T-helper 2 cell treated with Interferon-gamma antibody and Interleukin-4, amounts not matched to agents 5 μg/mL and 100 μg/mL, for 36 hours (primary cell): ENCODE results near the gene ZBTB47.

ENCODE experiments used
- DNase-seq: peaks from one replicate; pipeline ENCODE4 v3.0.0; 2021; ENCODE audit warnings: low spot score
- H3K27ac Mint-ChIP-seq: one replicate; pipeline ENCODE4 v1.8.0; 2021; ENCODE audit warnings: mild to moderate bottlenecking, mixed read lengths
- H3K27me3 Mint-ChIP-seq: one replicate; pipeline ENCODE4 v1.8.0; 2021; ENCODE audit warnings: low read depth, mixed read lengths
- H3K36me3 Mint-ChIP-seq: one replicate; pipeline ENCODE4 v1.8.0; 2021; ENCODE audit warnings: low read depth, mixed read lengths
- H3K4me1 Mint-ChIP-seq: one replicate; pipeline ENCODE4 v1.8.0; 2021; ENCODE audit warnings: low read depth, mixed read lengths
- H3K4me3 Mint-ChIP-seq: one replicate; pipeline ENCODE4 v1.8.0; 2022; ENCODE audit warnings: mild to moderate bottlenecking, moderate library complexity, mixed read lengths
- H3K9me3 Mint-ChIP-seq: one replicate; pipeline ENCODE4 v1.8.0; 2021; ENCODE audit warnings: mixed read lengths

The ZBTB47 gene

GRCh38 chr3:42689421-42690014 lies 36.0 kb downstream of the ZBTB47 start:
- Mint-ChIP-seq H3K27ac (no peak overlapping the region), H3K27me3 (peaks cover 7% of the 10 kb centered on the region), H3K4me1 (peaks cover 2% of the 10 kb centered on the region), H3K9me3 (no peaks in the 10 kb centered on the region), H3K36me3 (no peaks in the 10 kb centered on the region), H3K4me3 (no peak overlapping the region)
- no peak for DNase-seq

GRCh38 chr3:42690191-42690590 lies 36.7 kb downstream of the ZBTB47 start:
- Mint-ChIP-seq H3K36me3 (no peaks in the 10 kb centered on the region), H3K27me3 (peaks cover 7% of the 10 kb centered on the region), H3K9me3 (no peaks in the 10 kb centered on the region), H3K4me1 (peaks cover 2% of the 10 kb centered on the region), H3K27ac (no peak overlapping the region), H3K4me3 (no peak overlapping the region)
- no peak for DNase-seq

GRCh38 chr3:42690766-42691680 lies 37.5 kb downstream of the ZBTB47 start:
- no peak overlapping the region for H3K4me3 Mint-ChIP-seq
- H3K9me3 Mint-ChIP-seq, result no peaks in the 10 kb centered on the region
- no peak overlapping the region for H3K27ac Mint-ChIP-seq
- peaks cover 5% of the 10 kb centered on the region for H3K27me3 Mint-ChIP-seq
- DNase-seq, result no peak
- no peaks in the 10 kb centered on the region for H3K4me1 Mint-ChIP-seq
- no peaks in the 10 kb centered on the region for H3K36me3 Mint-ChIP-seq

GRCh38 chr3:42691816-42692666 lies 38.5 kb downstream of the ZBTB47 start:
- no peak overlapping the region for H3K27ac Mint-ChIP-seq
- no peaks in the 10 kb centered on the region for H3K27me3 Mint-ChIP-seq
- no peaks in the 10 kb centered on the region for H3K4me1 Mint-ChIP-seq
- no peak for DNase-seq
- H3K36me3 Mint-ChIP-seq, result no peaks in the 10 kb centered on the region
- no peaks in the 10 kb centered on the region for H3K9me3 Mint-ChIP-seq
- H3K4me3 Mint-ChIP-seq, result no peak overlapping the region

- Mint-ChIP-seq H3K27ac (no peak overlapping the region), H3K9me3 (no peaks in the 10 kb centered on the region), H3K27me3 (no peaks in the 10 kb centered on the region), H3K36me3 (no peaks in the 10 kb centered on the region), H3K4me1 (no peaks in the 10 kb centered on the region), H3K4me3 (no peak overlapping the region)
- DNase-seq, result no peak
Measured at GRCh38 chr3:42692667-42693529, 39.4 kb downstream of the ZBTB47 start.

- Mint-ChIP-seq H3K4me3 (no peak overlapping the region), H3K9me3 (no peaks in the 10 kb centered on the region), H3K27ac (no peak overlapping the region), H3K4me1 (no peaks in the 10 kb centered on the region), H3K27me3 (no peaks in the 10 kb centered on the region), H3K36me3 (no peaks in the 10 kb centered on the region)
- DNase-seq, result no peak
Measured at GRCh38 chr3:42693530-42693930, 40.0 kb downstream of the ZBTB47 start.

- H3K9me3 Mint-ChIP-seq, result no peaks in the 10 kb centered on the region
- peaks cover 2% of the 10 kb centered on the region for H3K4me1 Mint-ChIP-seq
- no peak for DNase-seq
- no peaks in the 10 kb centered on the region for H3K36me3 Mint-ChIP-seq
- H3K27ac Mint-ChIP-seq, result no peak overlapping the region
- no peaks in the 10 kb centered on the region for H3K27me3 Mint-ChIP-seq
- H3K4me3 Mint-ChIP-seq, result no peak overlapping the region
Measured at GRCh38 chr3:42694366-42694765, 40.9 kb downstream of the ZBTB47 start.

GRCh38 chr3:42696356-42697288 lies 43.1 kb downstream of the ZBTB47 start:
- no peak overlapping the region for H3K4me3 Mint-ChIP-seq
- H3K4me1 Mint-ChIP-seq, result peaks cover 2% of the 10 kb centered on the region
- H3K36me3 Mint-ChIP-seq, result no peaks in the 10 kb centered on the region
- DNase-seq, result no peak
- no peaks in the 10 kb centered on the region for H3K9me3 Mint-ChIP-seq
- H3K27me3 Mint-ChIP-seq, result no peaks in the 10 kb centered on the region
- H3K27ac Mint-ChIP-seq, result no peak overlapping the region

GRCh38 chr3:42697289-42698051 lies 44.0 kb downstream of the ZBTB47 start:
- H3K4me3 Mint-ChIP-seq, result no peak overlapping the region
- peaks cover 2% of the 10 kb centered on the region for H3K4me1 Mint-ChIP-seq
- no peaks in the 10 kb centered on the region for H3K27me3 Mint-ChIP-seq
- H3K9me3 Mint-ChIP-seq, result no peaks in the 10 kb centered on the region
- H3K36me3 Mint-ChIP-seq, result no peaks in the 10 kb centered on the region
- DNase-seq, result no peak
- H3K27ac Mint-ChIP-seq, result no peak overlapping the region

GRCh38 chr3:42698216-42698910 lies 44.9 kb downstream of the ZBTB47 start:
- H3K4me3 Mint-ChIP-seq, result no peak overlapping the region
- H3K27ac Mint-ChIP-seq, result no peak overlapping the region
- H3K4me1 Mint-ChIP-seq, result peaks cover 2% of the 10 kb centered on the region
- no peaks in the 10 kb centered on the region for H3K27me3 Mint-ChIP-seq
- no peaks in the 10 kb centered on the region for H3K9me3 Mint-ChIP-seq
- DNase-seq, result no peak
- no peaks in the 10 kb centered on the region for H3K36me3 Mint-ChIP-seq

- H3K4me3 Mint-ChIP-seq, result no peak overlapping the region
- no peaks in the 10 kb centered on the region for H3K27me3 Mint-ChIP-seq
- H3K9me3 Mint-ChIP-seq, result no peaks in the 10 kb centered on the region
- H3K27ac Mint-ChIP-seq, result no peak overlapping the region
- H3K36me3 Mint-ChIP-seq, result no peaks in the 10 kb centered on the region
- DNase-seq, result peak; percentile 18
- peaks cover 2% of the 10 kb centered on the region for H3K4me1 Mint-ChIP-seq
Measured at GRCh38 chr3:42698911-42699230, 45.4 kb downstream of the ZBTB47 start.

GRCh38 chr3:42699511-42699971 lies 46.0 kb downstream of the ZBTB47 start:
- no peak for DNase-seq
- Mint-ChIP-seq H3K27me3 (no peaks in the 10 kb centered on the region), H3K4me3 (no peak overlapping the region), H3K9me3 (no peaks in the 10 kb centered on the region), H3K27ac (no peak overlapping the region), H3K36me3 (no peaks in the 10 kb centered on the region), H3K4me1 (peaks cover 2% of the 10 kb centered on the region)
